ENCODE data around the gene F8.
"Not testable (repeated sequence)": the region's sequence is repeated elsewhere in the genome, so short reads cannot be mapped to it uniquely, and the experiment has no call there.

F8 gene

DNA sequence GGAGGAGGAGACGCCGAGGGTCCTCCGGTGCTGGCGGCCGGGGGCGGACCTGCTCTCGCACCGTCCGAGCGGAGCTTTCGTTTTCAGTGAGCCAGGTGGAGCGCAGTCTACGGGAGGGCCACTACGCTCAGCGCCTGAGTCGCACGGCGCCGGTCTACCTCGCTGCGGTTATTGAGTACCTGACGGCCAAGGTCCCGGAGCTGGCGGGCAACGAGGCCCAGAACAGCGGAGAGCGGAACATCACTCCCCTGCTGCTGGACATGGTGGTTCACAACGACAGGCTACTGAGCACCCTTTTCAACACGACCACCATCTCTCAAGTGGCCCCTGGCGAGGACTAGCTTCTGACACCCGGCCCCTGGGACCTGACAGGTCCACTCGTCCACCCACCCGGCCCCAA, 137.5 kb downstream of the F8 start:
- DNase-seq (ENCODE audit: low read depth, low spot score): not testable (repeated sequence)

DNA sequence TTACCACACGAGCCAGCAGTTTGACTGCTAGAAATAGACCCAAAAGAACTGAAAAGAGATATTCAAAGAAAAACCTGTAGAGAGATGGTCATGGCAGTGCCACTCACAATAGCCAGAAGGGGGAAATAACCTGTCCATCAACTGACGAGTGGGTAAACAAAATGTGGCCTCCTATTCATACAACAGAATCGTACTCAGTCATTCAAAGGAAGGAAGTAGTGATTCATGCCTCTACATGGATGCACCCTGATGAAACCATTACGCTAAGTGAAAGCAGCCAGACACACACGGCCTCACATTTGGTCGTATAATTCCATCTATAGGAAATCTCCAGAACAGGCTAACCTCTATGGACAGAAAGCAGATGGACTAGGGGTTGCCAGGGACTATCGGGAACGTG, 138.5 kb downstream of the F8 start:
- not testable (repeated sequence) for DNase-seq (ENCODE audit: low read depth, low spot score)

GRCh38 chrX:154873329-154873728, 149.2 kb downstream of the F8 start:
- no peak for DNase-seq (ENCODE audit: low read depth, low spot score)

- not testable (repeated sequence) for DNase-seq (ENCODE audit: low read depth, low spot score)
These were observed 154.0 kb downstream of the F8 start for GRCh38 chrX:154868522-154868921.

GRCh38 chrX:154855256-154855655, 167.3 kb downstream of the F8 start:
- DNase-seq (ENCODE audit: low read depth, low spot score): no peak

DNA sequence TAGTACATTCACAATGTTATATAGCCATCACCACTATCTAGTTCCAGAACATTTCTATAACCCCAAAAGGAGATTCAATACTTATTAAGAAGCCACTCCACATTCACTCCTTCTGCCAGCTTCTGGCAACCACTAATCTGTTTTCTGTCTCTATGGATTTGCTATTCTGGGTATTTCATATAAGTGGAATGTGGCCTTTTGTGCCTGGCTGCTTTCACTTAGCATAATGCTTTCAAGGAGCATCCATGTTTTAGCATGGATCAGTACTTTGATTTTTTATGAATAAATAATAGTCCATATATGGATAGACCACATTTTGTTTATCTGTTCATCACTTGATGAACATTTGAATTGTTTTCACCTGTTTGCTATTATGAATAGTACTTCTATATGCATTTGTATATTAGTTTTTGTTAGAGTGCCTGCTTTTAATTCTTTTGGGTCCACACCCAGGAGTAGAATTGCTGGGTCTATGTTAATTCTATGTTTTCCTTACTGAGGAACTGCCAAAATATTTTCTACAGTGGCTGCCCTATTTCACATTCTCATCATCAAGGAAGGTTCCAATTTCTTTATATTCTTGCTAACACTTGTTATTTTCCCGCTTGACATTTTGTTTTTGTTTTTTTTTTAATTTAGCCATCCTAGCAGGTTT, 171.4 kb downstream of the F8 start:
- DNase-seq (ENCODE audit: low read depth, low spot score): no peak

GRCh38 chrX:154840856-154841255, 181.7 kb downstream of the F8 start:
- no peak for DNase-seq (ENCODE audit: low read depth, low spot score)

GRCh38 chrX:154836163-154836562, 186.4 kb downstream of the F8 start:
- no peak for DNase-seq (ENCODE audit: low read depth, low spot score)

GRCh38 chrX:154834562-154834961, 188.0 kb downstream of the F8 start, which contains the start of gene SMIM9:
SMIM9 (minus strand) TSS chrX:154834662; CDS start chrX:154830856, 3,806 bp downstream.
- no peak for DNase-seq (ENCODE audit: low read depth, low spot score)

DNA sequence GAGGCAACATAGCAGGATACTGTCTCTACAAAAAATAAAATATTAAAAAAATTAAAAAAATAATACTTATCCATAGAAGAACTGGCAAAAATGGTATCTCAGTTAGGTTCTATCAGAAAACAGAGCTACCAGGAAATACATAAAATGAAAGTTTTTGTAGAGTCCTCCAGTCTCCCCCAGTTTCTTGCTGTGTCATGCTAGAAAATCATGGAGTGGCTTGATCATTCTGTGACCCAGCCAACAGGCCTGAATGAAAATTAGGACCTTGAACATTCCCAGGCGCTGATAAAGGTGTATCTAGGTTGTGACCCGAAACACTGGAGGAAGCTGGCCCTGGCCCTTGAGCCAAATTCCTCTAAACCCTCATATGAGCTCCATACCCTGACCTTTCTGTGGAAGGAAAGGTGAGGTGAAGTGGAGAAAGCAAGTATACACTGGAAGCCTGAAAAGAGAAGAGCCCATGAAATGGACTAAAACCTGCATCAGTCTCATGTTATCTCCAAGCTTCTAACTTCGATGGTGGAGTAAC, 188.7 kb downstream of the F8 start:
- no peak for DNase-seq (ENCODE audit: low read depth, low spot score)

- DNase-seq (ENCODE audit: low read depth, low spot score): no peak
These were observed 192.5 kb downstream of the F8 start for GRCh38 chrX:154829926-154830442.

GRCh38 chrX:154829134-154829533, 193.4 kb downstream of the F8 start:
- no peak for DNase-seq (ENCODE audit: low read depth, low spot score)

GRCh38 chrX:154828016-154828408, 194.5 kb downstream of the F8 start:
- DNase-seq (ENCODE audit: low read depth, low spot score): no peak

- no peak for DNase-seq (ENCODE audit: low read depth, low spot score)
These were observed 195.1 kb downstream of the F8 start for GRCh38 chrX:154827194-154828015.

- DNase-seq (ENCODE audit: low read depth, low spot score): not testable (repeated sequence)
These were observed 196.9 kb downstream of the F8 start for GRCh38 chrX:154825586-154825985.

DNA sequence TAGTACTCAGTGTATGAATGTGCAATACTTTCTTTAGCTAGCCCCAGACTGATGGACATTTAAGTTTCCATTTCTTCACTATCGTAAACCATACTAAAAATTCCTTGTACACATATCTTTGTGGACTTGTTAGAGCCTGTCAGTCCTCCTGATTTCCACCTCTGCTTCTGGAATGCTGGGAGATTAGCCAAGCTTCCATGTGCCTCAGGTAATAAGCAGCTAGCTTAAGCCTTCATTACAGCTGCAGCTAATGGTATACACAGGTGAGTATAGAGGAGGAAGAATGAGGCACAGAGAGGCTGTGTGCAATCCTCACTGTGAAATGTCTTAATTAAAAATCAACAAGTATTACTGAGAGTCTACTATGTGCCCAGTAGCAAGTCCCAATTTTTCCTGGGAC, 197.9 kb downstream of the F8 start:
- DNase-seq (ENCODE audit: low read depth, low spot score): no peak

- DNase-seq (ENCODE audit: low read depth, low spot score): no peak
These were observed 200.5 kb downstream of the F8 start for GRCh38 chrX:154822029-154822428.

DNA sequence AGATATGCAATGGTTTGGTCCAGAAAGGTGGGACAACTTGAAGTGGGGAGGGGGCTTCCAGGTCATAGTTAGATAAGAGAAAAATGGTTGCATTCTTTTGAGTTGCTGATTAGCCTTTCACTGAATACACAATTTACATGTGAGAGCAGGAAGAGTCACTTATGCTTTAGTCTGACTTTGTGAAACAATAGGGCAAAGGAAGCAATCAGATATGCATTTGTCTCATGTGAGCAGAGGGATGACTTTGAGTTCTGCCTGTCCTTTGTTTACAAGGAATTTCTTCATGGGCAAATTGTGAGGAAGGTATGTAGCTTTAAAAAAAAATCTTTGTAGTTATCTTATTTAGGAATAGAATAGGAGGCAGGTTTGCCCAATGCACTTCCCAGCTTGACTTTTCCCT, 201.0 kb downstream of the F8 start:
- DNase-seq (ENCODE audit: low read depth, low spot score): no peak

DNA sequence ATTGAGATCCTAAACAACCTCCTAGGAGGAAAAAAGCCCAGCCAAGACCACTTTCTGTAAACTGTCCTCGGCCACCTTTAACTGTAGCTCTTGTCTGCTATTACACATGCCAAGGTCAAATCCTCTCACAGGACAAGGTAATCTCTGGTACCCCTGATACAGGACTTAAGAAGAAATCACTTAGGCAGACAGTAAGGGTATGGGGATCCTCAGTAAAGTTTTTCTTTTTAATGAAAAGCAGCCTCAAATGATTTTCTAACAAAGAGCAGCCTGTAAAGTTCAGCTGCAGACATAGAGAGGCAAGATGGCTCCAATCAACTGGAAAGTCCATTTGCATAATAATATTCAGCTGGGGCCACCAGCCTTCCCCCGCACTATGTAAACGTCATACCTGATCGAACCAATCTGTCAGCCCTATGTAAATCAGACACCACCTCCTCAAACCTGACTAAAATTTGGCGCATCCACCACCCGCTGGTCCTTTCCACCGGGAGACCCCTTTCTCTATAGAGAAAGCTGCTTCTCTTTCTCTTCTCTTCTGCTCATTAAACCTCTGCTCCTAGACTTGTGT, 202.7 kb downstream of the F8 start:
- no peak for DNase-seq (ENCODE audit: low read depth, low spot score)

GRCh38 chrX:154818916-154819770, 203.4 kb downstream of the F8 start:
- no peak for DNase-seq (ENCODE audit: low read depth, low spot score)

DNA sequence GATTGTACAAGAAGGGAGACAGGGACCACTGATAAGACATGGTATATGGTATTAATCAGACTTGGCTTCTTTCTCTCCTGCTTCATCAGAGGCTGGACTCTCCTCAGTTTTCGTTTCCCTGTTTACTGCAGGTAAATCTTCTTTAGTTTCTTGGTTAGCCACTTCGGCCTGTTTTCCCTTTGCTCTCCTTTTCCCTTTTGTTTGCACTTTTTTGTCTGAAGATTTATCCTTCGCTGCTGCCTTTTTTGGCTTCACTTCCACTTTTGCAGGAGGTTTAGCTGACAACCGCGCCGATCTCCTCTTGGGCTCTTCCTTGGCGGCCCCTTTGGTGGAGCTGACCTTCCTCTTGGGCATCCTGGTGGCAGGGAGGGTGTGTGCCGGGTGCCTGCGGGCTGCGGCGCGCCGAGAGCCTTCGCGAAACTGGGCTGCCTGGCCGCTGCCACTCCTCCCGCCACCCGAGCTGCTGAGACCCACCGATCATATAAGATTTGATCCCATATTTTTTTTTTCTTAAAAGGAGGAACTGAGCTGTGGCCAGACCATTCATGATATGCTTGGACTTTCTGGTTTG, 205.4 kb downstream of the F8 start:
- not testable (repeated sequence) for DNase-seq (ENCODE audit: low read depth, low spot score)
